ENCODE measurements around the gene TUBGCP6.

Gene TUBGCP6

GRCh38 chr22:50261615-50262459 lies 17.0 kb upstream of the TUBGCP6 start, which contains the start of gene MAPK12:
TSS of gene MAPK12 (minus strand) at chr22:50261683. CDS start at chr22:50261509, 174 bp downstream.
- no peak for DNase-seq

GRCh38 chr22:50260801-50261614 lies 16.2 kb upstream of the TUBGCP6 start:
- DNase-seq, result no peak

GRCh38 chr22:50260434-50260800 lies 15.6 kb upstream of the TUBGCP6 start:
- DNase-seq, result no peak

- DNase-seq, result no peak
Observed at GRCh38 chr22:50259302-50259701, 14.5 kb upstream of the TUBGCP6 start.

GRCh38 chr22:50258361-50259292 lies 13.8 kb upstream of the TUBGCP6 start:
- DNase-seq, result no peak

GRCh38 chr22:50257451-50258360 lies 12.9 kb upstream of the TUBGCP6 start:
- DNase-seq, result no peak

- no peak for DNase-seq
Observed at GRCh38 chr22:50257041-50257440, 12.2 kb upstream of the TUBGCP6 start.

GRCh38 chr22:50256258-50256862 lies 11.5 kb upstream of the TUBGCP6 start:
- DNase-seq, result no peak

GRCh38 chr22:50255607-50256006 lies 10.8 kb upstream of the TUBGCP6 start:
- DNase-seq, result no peak

- no peak for DNase-seq
Observed at GRCh38 chr22:50255099-50255498, 10.3 kb upstream of the TUBGCP6 start.

- DNase-seq, result no peak
Observed at GRCh38 chr22:50253941-50254340, 9.1 kb upstream of the TUBGCP6 start.

- no peak for DNase-seq
Observed at GRCh38 chr22:50253046-50253915, 8.5 kb upstream of the TUBGCP6 start.

GRCh38 chr22:50252082-50253045 lies 7.5 kb upstream of the TUBGCP6 start:
- DNase-seq, result peak; percentile 68

GRCh38 chr22:50251477-50252081 lies 6.8 kb upstream of the TUBGCP6 start:
- no peak for DNase-seq

- peak; percentile 65 to 66 for DNase-seq
Observed at GRCh38 chr22:50250555-50251476, 6.0 kb upstream of the TUBGCP6 start, which contains the start of gene HDAC10. TSS of gene HDAC10 (minus strand) at chr22:50251265. CDS start at chr22:50251032, 233 bp downstream.

- DNase-seq, result no peak
Observed at GRCh38 chr22:50250249-50250554, 5.4 kb upstream of the TUBGCP6 start.
